Stimulated activated CD4-positive, alpha-beta T cell treated with anti-CD3 and anti-CD28 coated beads, TNF-alpha, amount 100 ng/mL, for 24 hours (primary cell): ENCODE results near the gene ATG16L2.
"Not testable (repeated sequence)": the region's sequence is repeated elsewhere in the genome, so short reads cannot be mapped to it uniquely, and the experiment has no call there.

ENCODE experiments used
- DNase-seq, 3 experiments: peaks; one replicate each; pipeline ENCODE4 v3.0.0-alpha.2; 2020; ENCODE audit warnings: low read depth in 3 of 3

ATG16L2 gene

GRCh38 chr11:72779495-72780128 is 34.6 kb upstream of the ATG16L2 start:
- no peak for DNase-seq

- DNase-seq, result no peak
Measured at GRCh38 chr11:72780296-72781062, 33.7 kb upstream of the ATG16L2 start.

- DNase-seq, result no peak
Measured at GRCh38 chr11:72781063-72781312, 33.2 kb upstream of the ATG16L2 start.

GRCh38 chr11:72781313-72782080 is 32.7 kb upstream of the ATG16L2 start:
- DNase-seq, result peak; percentile 15 to 52 (median 15)

GRCh38 chr11:72782081-72782920 is 31.9 kb upstream of the ATG16L2 start:
- no peak for DNase-seq

GRCh38 chr11:72783144-72783905 is 30.9 kb upstream of the ATG16L2 start:
- DNase-seq, result no peak

- DNase-seq, result no peak
Measured at GRCh38 chr11:72784662-72785061, 29.5 kb upstream of the ATG16L2 start.

GRCh38 chr11:72786305-72787215 is 27.7 kb upstream of the ATG16L2 start:
- no peak for DNase-seq

- DNase-seq, result no peak
Measured at GRCh38 chr11:72787216-72788104, 26.8 kb upstream of the ATG16L2 start.

GRCh38 chr11:72788241-72788640 is 26.0 kb upstream of the ATG16L2 start:
- no peak for DNase-seq

GRCh38 chr11:72789493-72790131 is 24.6 kb upstream of the ATG16L2 start:
- DNase-seq, result no peak

GRCh38 chr11:72791228-72791627 is 23.0 kb upstream of the ATG16L2 start:
- not testable (repeated sequence) for DNase-seq

GRCh38 chr11:72792437-72793021 is 21.7 kb upstream of the ATG16L2 start:
- no peak for DNase-seq

GRCh38 chr11:72793076-72793424 is 21.2 kb upstream of the ATG16L2 start:
- no peak for DNase-seq

GRCh38 chr11:72793425-72794367 is 20.5 kb upstream of the ATG16L2 start, which contains the start of gene STARD10:
TSS of gene STARD10 (minus strand) at chr11:72794047. CDS start at chr11:72781181, 12,866 bp downstream.
- peak; percentile 86 to 91 (median 88) for DNase-seq

GRCh38 chr11:72798361-72798760 is 15.8 kb upstream of the ATG16L2 start:
- DNase-seq, result no peak

GRCh38 chr11:72799441-72799840 is 14.8 kb upstream of the ATG16L2 start:
- DNase-seq, result no peak
